Activated CD8-positive, alpha-beta memory T cell treated with anti-CD3 and anti-CD28 coated beads, Interleukin-2, amount 10 ng/mL, durations not matched to agents 7 days and 5 days (primary cell): Measurements from ENCODE around the gene TNFRSF9. TPM values are rescaled to one million over a fixed set of nuclear protein-coding genes. Genes with fewer than 3 reads are reported as not detected.

Source experiments
- ATAC-seq: fragments of 150-1000 bp; cut with Tn5 transposase; one replicate; pipeline ENCODE4 v1.10.0; 2021; ENCODE audit warnings: moderate library complexity
- CTCF ChIA-PET: fragments of 350-600 bp; sonication (Branson Sonifier 250); formaldehyde crosslinking; loops from one replicate; lab custom pipeline; 2021; ENCODE audit warnings: antibody characterized with exemption; lab: Charles Lee
- DNase-seq: peaks from one replicate; pipeline ENCODE4 v3.0.0-alpha.2; 2020
- H3K27ac Mint-ChIP-seq: one replicate; pipeline ENCODE4 v1.8.0; 2021; ENCODE audit warnings: mild to moderate bottlenecking, mixed read lengths
- H3K27me3 Mint-ChIP-seq: one replicate; pipeline ENCODE4 v1.8.0; 2021; ENCODE audit warnings: mixed read lengths
- H3K36me3 Mint-ChIP-seq: one replicate; pipeline ENCODE4 v1.8.0; 2021; ENCODE audit warnings: mild to moderate bottlenecking, mixed read lengths
- H3K4me1 Mint-ChIP-seq: one replicate; pipeline ENCODE4 v1.8.0; 2021; ENCODE audit warnings: mixed read lengths
- H3K4me3 Mint-ChIP-seq: one replicate; pipeline ENCODE4 v1.8.0; 2021; ENCODE audit warnings: mild to moderate bottlenecking, moderate library complexity, mixed read lengths
- H3K9me3 Mint-ChIP-seq: one replicate; pipeline ENCODE4 v1.8.0; 2022; ENCODE audit warnings: low read depth, mixed read lengths
- total RNA-seq, 2 experiments: library from RNA; stranded (reverse); gene quantifications; one replicate each; pipeline ENCODE4 v1.2.3, GENCODE V29; 2021

The TNFRSF9 gene
- total RNA-seq, 2 experiments from 2014 or later: 19.2 to 68.1 TPM

- ATAC-seq: no peak
Measured at GRCh38 chr1:7873801-7874795, 66.5 kb downstream of the TNFRSF9 start.

GRCh38 chr1:7871136-7871535 is 69.5 kb downstream of the TNFRSF9 start:
- Mint-ChIP-seq H3K9me3 (no peaks in the 10 kb centered on the region), H3K27ac (no peak overlapping the region), H3K4me1 (no peaks in the 10 kb centered on the region), H3K27me3 (no peaks in the 10 kb centered on the region), H3K36me3 (no peaks in the 10 kb centered on the region), H3K4me3 (no peak overlapping the region)
- DNase-seq (peak; percentile 19), ATAC-seq (no peak)
- CTCF ChIA-PET: no interaction called here

More at GRCh38 chr1:7873801-7874795, 66.5 kb downstream of the TNFRSF9 start:
- Mint-ChIP-seq H3K4me3 (no peak overlapping the region), H3K36me3 (peaks cover 2% of the 10 kb centered on the region), H3K27ac (no peak overlapping the region), H3K27me3 (peaks cover 3% of the 10 kb centered on the region), H3K4me1 (peaks cover 4% of the 10 kb centered on the region), H3K9me3 (peaks cover 6% of the 10 kb centered on the region)
- no peak for DNase-seq
- CTCF ChIA-PET: no interaction called here

GRCh38 chr1:7869136-7869920 is 71.3 kb downstream of the TNFRSF9 start:
- ATAC-seq (no peak), DNase-seq (peak; percentile 27)
- Mint-ChIP-seq H3K9me3 (no peaks in the 10 kb centered on the region), H3K27ac (no peak overlapping the region), H3K4me3 (no peak overlapping the region), H3K36me3 (no peaks in the 10 kb centered on the region), H3K27me3 (no peaks in the 10 kb centered on the region), H3K4me1 (no peaks in the 10 kb centered on the region)
- CTCF ChIA-PET: no interaction called here

- no peaks in the 10 kb centered on the region for H3K9me3 Mint-ChIP-seq
- CTCF ChIA-PET: no interaction called here
- H3K27me3 Mint-ChIP-seq: no peaks in the 10 kb centered on the region
- no peak overlapping the region for H3K27ac Mint-ChIP-seq
- no peaks in the 10 kb centered on the region for H3K4me1 Mint-ChIP-seq
- no peaks in the 10 kb centered on the region for H3K36me3 Mint-ChIP-seq
- DNase-seq: no peak
- H3K4me3 Mint-ChIP-seq: no peak overlapping the region
- ATAC-seq: no peak
Measured at GRCh38 chr1:7868070-7868780, 72.4 kb downstream of the TNFRSF9 start.

GRCh38 chr1:7865978-7866377 is 74.7 kb downstream of the TNFRSF9 start:
- H3K9me3 Mint-ChIP-seq: no peaks in the 10 kb centered on the region
- ATAC-seq (no peak), DNase-seq (no peak)
- H3K27me3 Mint-ChIP-seq: no peaks in the 10 kb centered on the region
- H3K27ac Mint-ChIP-seq: no peak overlapping the region
- H3K36me3 Mint-ChIP-seq: no peaks in the 10 kb centered on the region
- H3K4me3 Mint-ChIP-seq: no peak overlapping the region
- CTCF ChIA-PET: no interaction called here
- H3K4me1 Mint-ChIP-seq: no peaks in the 10 kb centered on the region

Other genes with a start within 250 kb of the TNFRSF9 start
- gene VAMP3, start 169.5 kb downstream of the TNFRSF9 start, total RNA-seq: 10 to 100 TPM; 25.7 to 33.1 TPM
- 1 to 10 TPM; 3.2 to 4.1 TPM for gene PER3, start 156.5 kb downstream of the TNFRSF9 start, total RNA-seq
- gene UTS2, start 87.8 kb downstream of the TNFRSF9 start, total RNA-seq: under 1 TPM; 0.73 to 0.82 TPM
- 100 to 1,000 TPM; 310 to 434 TPM for gene PARK7, start 20.9 kb upstream of the TNFRSF9 start, total RNA-seq
- gene ERRFI1, start 85.5 kb upstream of the TNFRSF9 start, total RNA-seq: 1 to 10 TPM in 1 of 2 experiments, under 1 TPM in 1; 0.53 to 1.5 TPM